Measurements from ENCODE around the gene ETV6.

ETV6 gene

DNA sequence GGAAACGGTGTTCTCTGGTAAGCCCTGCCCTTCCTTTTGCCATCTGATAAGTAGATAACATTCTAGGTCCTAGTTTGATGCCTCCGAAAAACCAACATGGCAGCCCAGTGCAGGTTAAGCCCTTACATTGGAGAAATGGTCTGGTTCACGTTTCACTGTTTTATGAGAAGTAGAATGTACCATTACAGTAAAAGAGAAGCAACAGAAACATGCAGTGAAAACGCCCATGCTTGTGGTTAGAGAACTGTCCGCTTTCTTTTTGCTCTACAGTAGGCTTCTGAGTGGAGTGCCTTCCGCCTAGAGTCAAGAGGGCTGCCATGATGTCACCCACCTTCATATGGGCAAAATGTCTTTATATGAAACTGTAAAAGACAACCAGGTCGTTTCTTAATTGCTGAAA, 230.9 kb downstream of the ETV6 start:
- H3K36me3 ChIP-seq, result peaks cover 14% of the 10 kb centered on the region
- no peaks in the 10 kb centered on the region for H3K9me3 ChIP-seq
- H3K4me1 ChIP-seq (ENCODE audit: control insufficient read depth in 1 of 2, insufficient read depth in 1 of 2, low read depth in 1 of 2, low read length in 1 of 2), result peaks cover 28 to 56% of the 10 kb centered on the region in 2 experiments
- H3K4me3 ChIP-seq (ENCODE audit: low read depth in 1 of 2, low read length in 1 of 2), result no peak overlapping the region
- H3K27ac ChIP-seq, result peak overlapping the region; percentile 26
- H3K27me3 ChIP-seq, result no peaks in the 10 kb centered on the region
- TF ChIP-seq, protein P1, sequence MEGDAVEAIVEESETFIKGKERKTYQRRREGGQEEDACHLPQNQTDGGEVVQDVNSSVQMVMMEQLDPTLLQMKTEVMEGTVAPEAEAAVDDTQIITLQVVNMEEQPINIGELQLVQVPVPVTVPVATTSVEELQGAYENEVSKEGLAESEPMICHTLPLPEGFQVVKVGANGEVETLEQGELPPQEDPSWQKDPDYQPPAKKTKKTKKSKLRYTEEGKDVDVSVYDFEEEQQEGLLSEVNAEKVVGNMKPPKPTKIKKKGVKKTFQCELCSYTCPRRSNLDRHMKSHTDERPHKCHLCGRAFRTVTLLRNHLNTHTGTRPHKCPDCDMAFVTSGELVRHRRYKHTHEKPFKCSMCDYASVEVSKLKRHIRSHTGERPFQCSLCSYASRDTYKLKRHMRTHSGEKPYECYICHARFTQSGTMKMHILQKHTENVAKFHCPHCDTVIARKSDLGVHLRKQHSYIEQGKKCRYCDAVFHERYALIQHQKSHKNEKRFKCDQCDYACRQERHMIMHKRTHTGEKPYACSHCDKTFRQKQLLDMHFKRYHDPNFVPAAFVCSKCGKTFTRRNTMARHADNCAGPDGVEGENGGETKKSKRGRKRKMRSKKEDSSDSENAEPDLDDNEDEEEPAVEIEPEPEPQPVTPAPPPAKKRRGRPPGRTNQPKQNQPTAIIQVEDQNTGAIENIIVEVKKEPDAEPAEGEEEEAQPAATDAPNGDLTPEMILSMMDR (IDR thresholded peaks at IDR 0.05), result no peak

GRCh38 chr12:11881835-11882234, 232.4 kb downstream of the ETV6 start:
- H3K36me3 ChIP-seq, result peaks cover 28% of the 10 kb centered on the region
- no peak overlapping the region for H3K4me3 ChIP-seq (ENCODE audit: low read depth in 1 of 2, low read length in 1 of 2)
- H3K27me3 ChIP-seq, result no peaks in the 10 kb centered on the region
- H3K4me1 ChIP-seq (ENCODE audit: control insufficient read depth in 1 of 2, insufficient read depth in 1 of 2, low read depth in 1 of 2, low read length in 1 of 2), result peaks cover 16 to 42% of the 10 kb centered on the region in 2 experiments
- H3K9me3 ChIP-seq, result no peaks in the 10 kb centered on the region
- H3K27ac ChIP-seq, result no peak overlapping the region
- TF ChIP-seq, protein P1 (IDR thresholded peaks at IDR 0.05), result no peak

DNA sequence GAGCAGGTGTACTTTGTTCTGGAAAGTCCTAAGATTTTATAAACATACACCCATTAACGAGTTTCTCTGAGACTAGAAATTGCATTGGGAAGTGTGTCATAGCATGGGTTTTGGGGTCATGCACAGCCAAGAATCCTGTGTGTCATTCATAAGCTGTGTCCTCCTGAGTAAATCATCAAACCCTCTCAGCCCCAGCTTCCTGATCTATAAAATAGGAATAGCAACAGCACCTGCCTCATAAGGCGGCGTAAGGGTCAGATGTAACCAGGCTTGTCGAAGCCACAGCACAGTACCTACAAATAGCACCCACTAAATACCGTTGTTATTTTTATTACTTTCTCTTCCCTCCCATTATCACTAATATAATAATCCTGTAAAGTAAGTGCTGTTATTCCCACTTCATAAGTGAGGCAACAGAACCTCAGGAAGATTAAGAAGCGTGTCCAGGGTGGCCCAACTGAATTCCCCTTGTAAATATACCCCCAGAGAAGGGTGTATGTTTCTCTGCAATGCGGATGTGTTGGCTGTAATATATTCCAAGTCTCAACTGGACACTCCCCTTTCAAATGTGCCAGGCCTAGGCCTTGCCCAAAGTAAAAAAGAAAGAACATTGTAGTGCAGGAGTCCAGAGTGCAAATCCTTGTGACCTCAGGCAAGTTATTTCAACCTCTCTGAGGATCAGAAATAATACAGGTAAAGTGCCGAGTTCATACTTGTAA, 233.0 kb downstream of the ETV6 start:
- no peaks in the 10 kb centered on the region for H3K27me3 ChIP-seq
- peaks cover 16 to 41% of the 10 kb centered on the region in 2 experiments for H3K4me1 ChIP-seq (ENCODE audit: control insufficient read depth in 1 of 2, insufficient read depth in 1 of 2, low read depth in 1 of 2, low read length in 1 of 2)
- H3K9me3 ChIP-seq, result no peaks in the 10 kb centered on the region
- H3K4me3 ChIP-seq (ENCODE audit: low read depth in 1 of 2, low read length in 1 of 2), result no peak overlapping the region
- no peak overlapping the region for H3K27ac ChIP-seq
- H3K36me3 ChIP-seq, result peaks cover 35% of the 10 kb centered on the region
- TF ChIP-seq, protein P1 (IDR thresholded peaks at IDR 0.05), result no peak

- TF ChIP-seq, protein P1 (IDR thresholded peaks at IDR 0.05), result no peak
- Histone ChIP-seq H3K36me3 (peaks cover 50% of the 10 kb centered on the region), H3K4me3 (ENCODE audit: low read depth in 1 of 2, low read length in 1 of 2) (no peak overlapping the region)
Measured at GRCh38 chr12:11884116-11884515, 234.6 kb downstream of the ETV6 start.

GRCh38 chr12:11884706-11885105, 235.2 kb downstream of the ETV6 start:
- Histone ChIP-seq H3K4me3 (ENCODE audit: low read depth in 1 of 2, low read length in 1 of 2) (no peak overlapping the region), H3K27ac (peak overlapping the region; percentile 16), H3K36me3 (peaks cover 52% of the 10 kb centered on the region), H3K4me1 (ENCODE audit: control insufficient read depth in 1 of 2, insufficient read depth in 1 of 2, low read depth in 1 of 2, low read length in 1 of 2) (peaks cover 6 to 23% of the 10 kb centered on the region in 2 experiments), H3K9me3 (no peaks in the 10 kb centered on the region), H3K27me3 (no peaks in the 10 kb centered on the region)
- TF ChIP-seq, protein P1 (IDR thresholded peaks at IDR 0.05), result no peak

More at GRCh38 chr12:11884116-11884515, 234.6 kb downstream of the ETV6 start:
- Histone ChIP-seq H3K27me3 (no peaks in the 10 kb centered on the region), H3K27ac (peak overlapping the region; percentile 16), H3K4me1 (ENCODE audit: control insufficient read depth in 1 of 2, insufficient read depth in 1 of 2, low read depth in 1 of 2, low read length in 1 of 2) (peaks cover 6 to 27% of the 10 kb centered on the region in 2 experiments), H3K9me3 (no peaks in the 10 kb centered on the region)
